ENCODE measurements around the gene PDZRN4. TPM values are rescaled to one million over a fixed set of nuclear protein-coding genes. Genes with fewer than 3 reads are reported as not detected.
"Not testable (repeated sequence)": the region's sequence is repeated elsewhere in the genome, so short reads cannot be mapped to it uniquely, and the experiment has no call there.

PDZRN4 gene
- total RNA-seq, 2 experiments from 2014 or later, result not detected

GRCh38 chr12:41269056-41269455 lies 80.9 kb downstream of the PDZRN4 start:
- intact Hi-C loops (cut with micrococcal nuclease), result loop anchor here (10.0 kb wide), 1 partner anchor 1106 kb away; no protein-coding TSS in a partner anchor
- ChIA-PET CTCF (interaction anchor here (1.0 kb wide), 1 partner anchor 755 kb away, joined by 3 read pairs; no protein-coding TSS in a partner anchor), POLR2A (no interaction called here)
- no peak for DNase-seq
- H3K9me3 Mint-ChIP-seq, result no peaks in the 10 kb centered on the region
- H3K36me3 Mint-ChIP-seq, result no peaks in the 10 kb centered on the region
- no peak overlapping the region for H3K27ac Mint-ChIP-seq
- H3K27me3 Mint-ChIP-seq, result peaks cover 3% of the 10 kb centered on the region
- no peak overlapping the region for H3K4me3 Mint-ChIP-seq
- H3K4me1 Mint-ChIP-seq (ENCODE audit: low read depth), result no peaks in the 10 kb centered on the region

- Mint-ChIP-seq H3K27me3 (peaks cover 3% of the 10 kb centered on the region), H3K36me3 (no peaks in the 10 kb centered on the region), H3K9me3 (no peaks in the 10 kb centered on the region), H3K27ac (no peak overlapping the region), H3K4me3 (no peak overlapping the region), H3K4me1 (ENCODE audit: low read depth) (no peaks in the 10 kb centered on the region)
- ChIA-PET CTCF (no interaction called here), POLR2A (no interaction called here)
- DNase-seq, result no peak
- intact Hi-C loops (cut with micrococcal nuclease), result no loop called here
Measured at GRCh38 chr12:41271489-41271888, 83.4 kb downstream of the PDZRN4 start.

- Mint-ChIP-seq H3K4me3 (no peak overlapping the region), H3K27ac (no peak overlapping the region), H3K4me1 (ENCODE audit: low read depth) (no peaks in the 10 kb centered on the region), H3K36me3 (no peaks in the 10 kb centered on the region), H3K27me3 (peaks cover 3% of the 10 kb centered on the region), H3K9me3 (no peaks in the 10 kb centered on the region)
- POLR2A ChIA-PET, result no interaction called here
- DNase-seq, result no peak
- CTCF ChIA-PET, result interaction anchor here (0.5 to 1.2 kb wide), 3 partner anchors 653 to 749 kb away, joined by 3 to 5 read pairs (median 3); no protein-coding TSS in a partner anchor
- intact Hi-C loops (cut with micrococcal nuclease), result no loop called here
Measured at GRCh38 chr12:41274643-41275042, 86.5 kb downstream of the PDZRN4 start.

GRCh38 chr12:41277100-41277945 lies 89.2 kb downstream of the PDZRN4 start:
- H3K4me3 Mint-ChIP-seq, result no peak overlapping the region
- H3K27ac Mint-ChIP-seq, result no peak overlapping the region
- H3K9me3 Mint-ChIP-seq, result no peaks in the 10 kb centered on the region
- ChIA-PET POLR2A (no interaction called here), CTCF (interaction anchor here (0.6 to 2.9 kb wide), 3 partner anchors 291 to 746 kb away, joined by 3 to 28 read pairs (median 3); no protein-coding TSS in a partner anchor)
- H3K4me1 Mint-ChIP-seq (ENCODE audit: low read depth), result no peaks in the 10 kb centered on the region
- intact Hi-C loops (cut with micrococcal nuclease), result loop anchor here (1.0 kb wide), 1 partner anchor 747 kb away; no protein-coding TSS in a partner anchor
- no peaks in the 10 kb centered on the region for H3K36me3 Mint-ChIP-seq
- no peaks in the 10 kb centered on the region for H3K27me3 Mint-ChIP-seq
- DNase-seq, result peak; percentile 9

GRCh38 chr12:41277946-41278267 lies 89.8 kb downstream of the PDZRN4 start:
- DNase-seq, result no peak
- POLR2A ChIA-PET, result no interaction called here
- CTCF ChIA-PET, result interaction anchor here (0.9 to 2.9 kb wide), 2 partner anchors 743 to 746 kb away, joined by 3 to 28 read pairs; no protein-coding TSS in a partner anchor
- Mint-ChIP-seq H3K36me3 (no peaks in the 10 kb centered on the region), H3K27me3 (no peaks in the 10 kb centered on the region), H3K27ac (no peak overlapping the region), H3K9me3 (no peaks in the 10 kb centered on the region), H3K4me1 (ENCODE audit: low read depth) (no peaks in the 10 kb centered on the region), H3K4me3 (no peak overlapping the region)
- intact Hi-C loops (cut with micrococcal nuclease), result loop anchor here (1.0 kb wide), 1 partner anchor 746 kb away; no protein-coding TSS in a partner anchor

- H3K27ac Mint-ChIP-seq; H3K4me3 Mint-ChIP-seq; H3K4me1 Mint-ChIP-seq (ENCODE audit: low read depth); DNase-seq; intact Hi-C loops (cut with micrococcal nuclease); CTCF ChIA-PET; POLR2A ChIA-PET; H3K27me3 Mint-ChIP-seq; H3K36me3 Mint-ChIP-seq; H3K9me3 Mint-ChIP-seq: not testable (repeated sequence)
Measured at GRCh38 chr12:41280341-41281095, 92.4 kb downstream of the PDZRN4 start.

GRCh38 chr12:41285470-41285869 lies 97.3 kb downstream of the PDZRN4 start:
- H3K4me3 Mint-ChIP-seq; POLR2A ChIA-PET; DNase-seq; intact Hi-C loops (cut with micrococcal nuclease); CTCF ChIA-PET; H3K27me3 Mint-ChIP-seq; H3K27ac Mint-ChIP-seq; H3K9me3 Mint-ChIP-seq; H3K4me1 Mint-ChIP-seq (ENCODE audit: low read depth); H3K36me3 Mint-ChIP-seq: not testable (repeated sequence)

- Mint-ChIP-seq H3K4me1 (ENCODE audit: low read depth) (no peaks in the 10 kb centered on the region), H3K27me3 (no peaks in the 10 kb centered on the region), H3K4me3 (no peak overlapping the region), H3K27ac (no peak overlapping the region), H3K9me3 (no peaks in the 10 kb centered on the region), H3K36me3 (no peaks in the 10 kb centered on the region)
- intact Hi-C loops (cut with micrococcal nuclease), result no loop called here
- DNase-seq, result no peak
- POLR2A ChIA-PET, result no interaction called here
- CTCF ChIA-PET, result no interaction called here
Measured at GRCh38 chr12:41286426-41286825, 98.3 kb downstream of the PDZRN4 start.

- CTCF ChIA-PET, result no interaction called here
- H3K27me3 Mint-ChIP-seq, result no peaks in the 10 kb centered on the region
Measured at GRCh38 chr12:41287500-41288141, 99.5 kb downstream of the PDZRN4 start.

GRCh38 chr12:41288142-41288811 lies 100.2 kb downstream of the PDZRN4 start:
- Mint-ChIP-seq H3K27ac (no peak overlapping the region), H3K4me1 (ENCODE audit: low read depth) (no peaks in the 10 kb centered on the region), H3K4me3 (no peak overlapping the region), H3K36me3 (no peaks in the 10 kb centered on the region), H3K27me3 (no peaks in the 10 kb centered on the region), H3K9me3 (no peaks in the 10 kb centered on the region)
- ChIA-PET CTCF (no interaction called here), POLR2A (no interaction called here)
- intact Hi-C loops (cut with micrococcal nuclease), result no loop called here
- no peak for DNase-seq

More at GRCh38 chr12:41287500-41288141, 99.5 kb downstream of the PDZRN4 start:
- Mint-ChIP-seq H3K9me3 (no peaks in the 10 kb centered on the region), H3K36me3 (no peaks in the 10 kb centered on the region), H3K27ac (no peak overlapping the region), H3K4me3 (no peak overlapping the region), H3K4me1 (ENCODE audit: low read depth) (no peaks in the 10 kb centered on the region)
- no peak for DNase-seq
- intact Hi-C loops (cut with micrococcal nuclease), result no loop called here
- POLR2A ChIA-PET, result no interaction called here

- CTCF ChIA-PET, result no interaction called here
- no peaks in the 10 kb centered on the region for H3K9me3 Mint-ChIP-seq
- no peak overlapping the region for H3K4me3 Mint-ChIP-seq
- no peak overlapping the region for H3K27ac Mint-ChIP-seq
- no peak for DNase-seq
- intact Hi-C loops (cut with micrococcal nuclease), result no loop called here
- H3K4me1 Mint-ChIP-seq (ENCODE audit: low read depth), result no peaks in the 10 kb centered on the region
- POLR2A ChIA-PET, result no interaction called here
- no peaks in the 10 kb centered on the region for H3K36me3 Mint-ChIP-seq
- H3K27me3 Mint-ChIP-seq, result no peaks in the 10 kb centered on the region
Measured at GRCh38 chr12:41289501-41289900, 101.4 kb downstream of the PDZRN4 start.

- no peak for DNase-seq
- no peaks in the 10 kb centered on the region for H3K36me3 Mint-ChIP-seq
- ChIA-PET POLR2A (no interaction called here), CTCF (no interaction called here)
- no peaks in the 10 kb centered on the region for H3K27me3 Mint-ChIP-seq
- intact Hi-C loops (cut with micrococcal nuclease), result no loop called here
- no peaks in the 10 kb centered on the region for H3K9me3 Mint-ChIP-seq
- no peaks in the 10 kb centered on the region for H3K4me1 Mint-ChIP-seq (ENCODE audit: low read depth)
- H3K4me3 Mint-ChIP-seq, result no peak overlapping the region
- no peak overlapping the region for H3K27ac Mint-ChIP-seq
Measured at GRCh38 chr12:41293011-41293410, 104.9 kb downstream of the PDZRN4 start.

Measured in activated CD4-positive, alpha-beta memory T cell treated with anti-CD3 and anti-CD28 coated beads for 36 hours (primary cell).